Brain pericyte (primary cell): ENCODE measurements around the gene IQCN.

Source experiments
- DNase-seq: peaks from one replicate; pipeline ENCODE4 v3.0.0-alpha.2; 2012; ENCODE audit warnings: low read depth, low spot score

The IQCN gene

DNA sequence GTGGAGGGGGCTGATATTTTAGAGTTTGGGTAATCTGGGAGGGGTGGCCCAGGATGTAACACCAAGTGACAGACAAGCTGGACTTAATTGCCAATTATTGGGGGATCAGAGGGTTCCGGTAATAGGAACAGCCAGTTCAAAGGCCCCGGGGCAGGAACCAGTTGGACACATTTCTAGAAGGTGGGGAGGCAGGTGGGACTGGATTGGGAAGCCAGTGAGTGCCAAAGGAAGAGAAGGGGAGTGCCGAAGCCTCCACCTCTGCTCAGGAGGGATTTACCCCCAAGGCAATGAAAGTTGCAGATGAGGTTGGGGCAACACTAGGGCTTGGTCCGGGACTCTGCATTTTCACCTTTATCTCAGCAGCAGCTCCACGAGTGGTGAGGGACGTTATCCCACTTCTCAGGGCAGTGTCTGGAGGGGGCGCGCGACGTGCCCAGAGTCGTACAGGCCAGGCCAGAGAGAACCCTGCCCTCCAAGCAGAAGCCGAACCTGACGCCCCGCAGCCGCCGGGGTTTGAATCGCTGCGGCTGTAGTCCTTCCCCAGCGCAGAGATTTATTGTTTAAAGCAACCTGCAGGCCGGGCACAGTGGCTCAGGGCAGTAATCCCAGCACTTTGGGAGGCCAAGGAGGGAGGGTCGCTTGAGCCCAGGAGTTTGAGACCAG, 12.9 kb upstream of the IQCN start:
- DNase-seq, result no peak

DNA sequence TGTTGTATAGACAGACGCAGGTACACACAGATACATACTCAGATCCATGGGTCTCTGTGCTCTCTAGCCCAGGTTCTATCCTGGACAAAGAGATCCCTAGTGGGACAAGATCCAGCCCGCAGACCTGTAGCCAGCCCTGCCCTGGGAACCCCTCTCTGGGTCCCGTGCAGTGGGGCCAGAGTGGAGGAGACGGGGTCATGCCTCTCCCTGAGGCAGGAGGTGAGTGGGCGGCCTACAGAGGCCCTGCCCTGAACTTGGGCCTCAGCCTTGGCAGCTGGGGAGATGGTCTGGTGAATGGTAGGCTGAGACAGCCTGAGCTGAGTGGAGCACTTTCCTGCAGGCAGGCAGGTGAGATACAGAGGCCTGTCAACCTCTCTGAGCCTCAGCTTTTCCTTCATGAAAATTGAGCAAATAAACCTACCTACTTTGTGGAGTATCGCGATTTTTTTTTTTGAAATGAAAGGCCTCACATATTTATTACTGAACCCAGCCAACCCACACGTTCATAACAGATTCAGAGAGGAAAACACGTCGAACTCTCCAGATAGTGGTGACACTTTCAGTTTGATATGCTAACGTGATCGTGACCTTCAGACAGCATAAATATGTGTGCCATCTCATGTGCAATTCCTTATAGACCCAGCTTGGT, 10.6 kb upstream of the IQCN start:
- no peak for DNase-seq

DNA sequence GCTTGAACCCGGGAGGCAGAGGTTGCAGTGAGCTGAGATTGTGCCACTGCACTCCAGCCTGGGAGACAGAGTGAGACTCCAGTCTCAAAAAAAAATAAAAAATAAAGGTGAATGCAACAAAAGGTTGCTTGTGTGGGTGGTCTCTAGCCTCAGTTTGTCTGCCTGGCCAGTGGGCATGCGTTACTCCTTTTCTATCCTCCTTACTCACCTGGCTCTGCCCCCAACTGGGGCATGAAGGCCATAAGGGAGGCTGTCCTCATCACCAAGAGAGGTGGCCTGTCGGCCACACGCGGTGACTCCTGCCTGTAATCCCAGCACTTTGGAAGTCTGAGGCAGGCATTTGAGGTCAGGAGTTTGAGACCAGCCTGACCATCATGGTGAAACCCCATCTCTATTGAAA, 9.1 kb upstream of the IQCN start:
- no peak for DNase-seq

DNA sequence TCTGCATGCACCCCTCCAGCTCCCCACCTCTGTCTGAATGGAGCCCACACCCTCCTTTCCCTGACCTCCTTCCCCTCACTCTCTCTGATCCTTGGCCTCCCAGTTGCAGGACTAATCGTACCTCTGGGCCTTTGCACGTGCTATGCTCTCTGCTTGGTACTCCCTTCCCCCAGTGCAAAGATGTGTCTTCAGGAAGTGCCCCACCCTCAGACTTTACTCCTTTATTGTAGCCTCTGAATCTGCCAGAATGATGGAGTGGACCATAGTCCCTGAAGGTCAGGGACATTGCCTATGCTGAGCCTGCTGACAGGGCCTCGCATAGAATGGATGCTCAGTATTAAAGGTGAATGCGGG, 8.5 kb upstream of the IQCN start:
- no peak for DNase-seq

DNA sequence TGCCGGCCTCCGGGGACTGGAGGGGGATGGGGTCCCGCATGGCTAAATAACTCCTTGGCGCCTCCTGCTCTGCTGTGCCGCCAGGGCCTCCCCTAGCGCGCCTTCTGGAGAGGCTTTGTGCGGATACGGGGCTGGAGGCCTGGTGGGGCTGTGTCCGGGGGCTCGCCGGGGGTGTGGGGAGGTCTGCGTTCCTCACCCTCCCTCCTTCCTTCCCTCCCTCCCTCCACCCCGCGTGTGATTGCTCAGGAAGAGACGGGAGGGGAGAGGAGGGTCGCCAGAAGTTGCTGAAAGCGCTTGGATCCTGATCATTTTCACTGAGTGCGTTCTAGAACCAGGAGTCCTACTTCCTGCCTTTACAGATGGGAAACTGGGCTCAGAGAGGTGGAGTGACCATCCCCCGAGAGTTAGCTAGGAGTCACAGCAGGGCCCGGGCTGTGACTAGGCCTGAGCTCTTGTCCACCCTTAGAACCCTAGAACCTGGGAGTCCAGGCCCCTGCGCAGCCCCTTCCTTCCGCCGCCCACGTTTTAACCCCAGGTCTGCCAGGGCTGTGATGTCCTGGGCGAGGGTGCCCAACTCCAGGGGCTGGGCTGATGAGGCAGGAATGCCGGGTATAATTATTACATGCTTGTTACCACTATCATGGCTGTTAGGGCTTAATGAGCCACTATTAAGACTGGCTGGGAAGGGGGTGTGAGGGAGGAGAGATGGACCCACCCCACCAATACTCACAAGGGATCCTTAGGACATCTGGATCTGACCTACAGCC, 8.0 kb upstream of the IQCN start:
- DNase-seq, result no peak

DNA sequence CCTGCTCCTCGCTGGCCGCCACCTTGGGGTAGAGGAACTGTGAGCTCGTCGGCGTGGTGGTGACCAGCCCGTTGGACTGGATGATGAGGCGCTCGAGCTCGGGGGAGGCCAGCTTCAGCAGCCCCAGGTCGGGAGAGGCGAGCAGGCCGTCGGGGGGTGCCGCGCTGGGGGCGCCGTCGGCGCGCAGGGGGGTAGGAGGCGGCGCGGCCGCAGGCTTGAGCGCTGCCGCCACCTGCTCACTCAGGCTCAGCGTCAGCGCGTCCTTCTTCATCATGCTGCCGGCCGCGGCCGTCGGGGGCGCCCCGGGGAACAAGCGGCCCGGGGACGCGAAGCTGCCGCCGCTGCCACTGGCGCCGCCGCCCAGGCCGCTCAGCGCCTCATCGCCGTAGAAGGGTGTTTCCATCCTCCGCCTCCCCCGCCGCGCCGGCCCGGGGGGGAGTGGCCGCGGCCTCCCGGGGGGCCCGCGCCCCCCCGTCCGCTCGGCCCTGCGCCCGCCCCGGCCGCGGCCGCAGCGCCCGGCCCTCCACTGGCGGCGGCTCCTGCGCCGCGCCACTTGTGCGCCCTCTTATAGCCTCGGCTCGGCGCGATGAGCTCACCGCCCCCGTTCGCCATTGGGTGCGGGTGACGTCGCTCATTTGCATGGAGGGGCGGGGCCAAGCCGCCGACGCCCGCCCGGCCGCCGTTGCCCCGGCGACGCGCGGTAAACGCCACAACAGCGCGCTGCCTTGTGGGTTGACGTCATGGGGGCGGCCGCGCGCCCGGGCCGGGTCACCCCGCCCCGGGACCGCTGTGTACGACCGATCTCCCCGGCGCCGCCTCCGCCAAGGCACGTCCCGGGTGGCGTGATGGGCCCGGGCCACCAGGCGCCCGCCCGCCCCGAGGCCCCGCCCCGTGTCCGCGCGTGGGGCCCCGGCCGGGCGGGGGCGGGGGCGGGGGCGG, 7.1 kb upstream of the IQCN start, which contains the start of gene JUND:
Gene JUND, minus strand, starts transcription at position 541 of the 939 bp plus-strand sequence. Its CDS starts 138 bp downstream, at position 403.
- peak; percentile 92 for DNase-seq

DNA sequence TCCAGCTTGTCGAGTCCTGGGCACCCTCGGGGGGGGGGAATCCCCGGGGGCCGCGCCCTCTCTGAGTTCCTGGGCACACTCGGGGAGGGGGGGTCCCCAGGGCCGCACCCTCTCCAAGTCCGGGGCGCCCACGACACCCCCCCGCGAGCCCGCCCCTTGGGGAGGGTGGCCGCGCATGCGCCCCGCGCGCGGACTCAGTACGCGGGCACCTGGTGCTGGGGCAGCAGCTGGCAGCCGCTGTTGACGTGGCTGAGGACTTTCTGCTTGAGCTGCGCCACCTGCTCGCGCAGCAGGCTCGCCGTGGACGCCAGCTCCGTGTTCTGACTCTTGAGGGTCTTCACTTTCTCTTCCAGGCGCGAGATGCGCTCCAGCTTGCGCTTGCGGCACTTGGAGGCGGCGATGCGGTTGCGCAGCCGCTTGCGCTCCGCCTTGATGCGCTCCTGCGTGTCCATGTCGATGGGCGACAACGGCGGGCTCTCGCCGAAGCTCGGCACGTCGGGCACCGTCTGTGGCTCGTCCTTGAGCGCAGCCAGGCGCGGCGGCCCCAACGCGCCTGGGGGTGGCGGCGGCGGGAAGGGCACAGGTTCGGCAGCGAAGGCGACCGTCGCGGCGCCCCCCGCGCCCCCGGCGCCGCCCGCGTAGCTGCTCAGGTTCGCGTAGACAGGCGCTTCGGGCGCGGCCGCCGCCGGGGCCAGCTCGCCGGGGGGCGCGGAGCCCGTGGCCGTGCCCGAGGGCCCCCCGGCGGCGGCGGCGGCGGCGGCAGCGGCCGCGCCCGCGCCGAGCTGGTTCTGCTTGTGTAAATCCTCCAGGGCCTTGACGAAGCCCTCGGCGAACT, 6.2 kb upstream of the IQCN start:
- no peak for DNase-seq

DNA sequence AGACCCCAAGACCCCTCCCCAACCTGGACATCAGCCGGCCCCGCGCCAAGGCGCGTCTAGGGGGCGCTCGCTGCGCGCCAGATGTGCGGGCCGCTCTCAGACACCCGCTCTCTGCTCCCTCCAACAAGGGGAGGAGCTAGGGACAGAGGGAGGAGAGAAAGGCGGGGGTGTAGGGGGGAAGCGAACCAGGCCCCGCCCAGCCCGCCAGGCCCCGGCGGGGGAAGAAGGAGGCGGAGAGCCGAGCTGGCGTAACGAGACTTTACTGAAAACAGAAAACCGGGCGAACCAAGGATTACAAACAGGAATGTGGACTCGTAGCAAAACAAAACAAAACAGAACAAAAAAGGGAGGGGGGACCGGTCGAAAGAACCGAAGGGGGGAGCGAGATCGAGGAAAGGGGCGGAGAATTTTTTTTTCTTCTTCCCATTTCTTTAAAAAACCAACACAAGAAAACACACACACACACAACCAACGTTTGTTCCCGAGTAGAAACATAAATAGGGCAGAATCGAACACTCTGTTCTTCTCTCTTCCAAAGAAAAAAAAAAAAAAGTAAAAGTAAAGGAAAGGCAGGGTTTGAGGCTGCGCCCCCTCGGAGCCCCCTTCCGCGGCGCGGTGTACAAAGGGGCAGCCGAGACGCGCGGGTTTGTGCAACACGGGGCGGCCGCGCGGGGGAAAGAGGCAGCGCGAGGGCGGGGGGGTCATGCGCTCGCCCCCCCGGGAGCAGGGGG, 5.4 kb upstream of the IQCN start:
- peak; percentile 85 for DNase-seq

DNA sequence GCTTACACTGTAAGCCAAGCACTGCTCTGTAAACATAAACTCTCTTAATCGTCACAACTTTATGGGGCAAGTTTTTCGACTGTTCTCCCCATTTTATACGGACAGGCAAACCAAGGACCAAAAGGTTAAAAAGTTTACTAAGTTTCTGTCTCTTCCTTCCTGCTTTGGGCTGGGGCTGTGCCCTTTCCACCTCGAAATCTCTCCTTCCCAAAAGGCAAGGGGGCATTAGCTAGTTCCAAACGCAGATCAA, 4.9 kb upstream of the IQCN start:
- DNase-seq, result no peak

DNA sequence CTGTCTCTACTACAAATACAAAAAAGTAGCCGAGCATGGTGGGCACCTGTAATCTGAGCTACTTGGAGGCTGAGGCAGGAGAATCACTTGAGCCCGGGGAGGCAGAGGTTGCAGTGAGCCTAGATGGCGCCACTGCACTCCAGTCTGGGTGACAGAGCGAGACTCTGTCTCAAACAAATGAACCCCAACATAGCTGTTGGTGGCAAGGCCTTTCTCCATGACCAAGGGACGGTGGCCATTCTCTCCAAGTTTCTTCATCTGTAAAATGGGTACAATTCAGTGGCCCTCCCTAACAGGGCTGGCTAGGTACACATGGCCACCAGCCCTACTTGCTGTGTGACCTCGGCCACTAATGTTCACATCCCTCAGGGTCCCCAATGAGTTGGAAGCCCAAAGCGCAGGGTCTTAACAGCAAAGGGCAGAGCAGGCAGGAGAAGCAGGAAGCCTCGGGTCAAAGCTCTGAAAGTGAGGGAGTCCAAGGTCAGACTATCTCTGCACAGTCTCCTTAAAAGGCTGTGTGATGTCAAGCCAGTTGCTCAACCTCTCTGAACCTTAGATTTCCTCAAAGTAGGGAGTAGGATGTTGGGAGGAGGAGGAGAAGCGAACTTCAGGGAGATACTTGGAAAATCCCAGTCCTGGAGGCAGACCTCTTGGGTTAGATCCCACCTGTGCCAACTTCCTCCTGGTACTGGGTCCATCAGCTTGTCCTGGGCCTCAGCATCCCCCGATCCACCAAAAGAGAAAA, 4.4 kb upstream of the IQCN start:
- no peak for DNase-seq

DNA sequence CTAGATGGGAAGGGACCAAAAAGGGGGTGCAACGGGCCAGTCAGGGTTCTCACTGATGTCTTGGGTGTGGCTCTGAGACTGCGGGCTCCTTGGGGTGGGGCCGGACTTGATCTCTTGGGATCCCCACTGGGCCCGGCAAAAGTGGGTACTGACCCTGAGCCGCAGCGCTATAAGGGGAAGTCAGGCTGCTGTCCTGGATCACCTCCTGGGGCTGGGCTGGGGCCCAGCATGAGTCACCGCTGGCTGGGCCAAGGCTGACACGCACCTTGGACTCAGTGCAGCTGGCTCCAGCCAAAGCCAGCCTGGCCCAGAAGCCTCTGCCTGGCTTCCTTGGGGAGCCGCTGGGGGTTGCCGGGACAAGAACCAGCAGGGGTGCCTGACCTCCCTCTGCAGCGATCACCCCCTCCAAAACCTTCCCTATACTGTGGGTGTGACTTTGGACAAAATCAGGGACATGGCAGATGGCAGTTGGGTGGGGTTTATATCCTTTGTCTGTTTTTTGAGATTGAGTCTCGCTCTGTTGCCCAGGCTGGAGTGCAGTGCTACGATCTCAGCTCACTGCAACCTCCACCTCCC, 617 bp upstream of the IQCN start:
- DNase-seq, result no peak

DNA sequence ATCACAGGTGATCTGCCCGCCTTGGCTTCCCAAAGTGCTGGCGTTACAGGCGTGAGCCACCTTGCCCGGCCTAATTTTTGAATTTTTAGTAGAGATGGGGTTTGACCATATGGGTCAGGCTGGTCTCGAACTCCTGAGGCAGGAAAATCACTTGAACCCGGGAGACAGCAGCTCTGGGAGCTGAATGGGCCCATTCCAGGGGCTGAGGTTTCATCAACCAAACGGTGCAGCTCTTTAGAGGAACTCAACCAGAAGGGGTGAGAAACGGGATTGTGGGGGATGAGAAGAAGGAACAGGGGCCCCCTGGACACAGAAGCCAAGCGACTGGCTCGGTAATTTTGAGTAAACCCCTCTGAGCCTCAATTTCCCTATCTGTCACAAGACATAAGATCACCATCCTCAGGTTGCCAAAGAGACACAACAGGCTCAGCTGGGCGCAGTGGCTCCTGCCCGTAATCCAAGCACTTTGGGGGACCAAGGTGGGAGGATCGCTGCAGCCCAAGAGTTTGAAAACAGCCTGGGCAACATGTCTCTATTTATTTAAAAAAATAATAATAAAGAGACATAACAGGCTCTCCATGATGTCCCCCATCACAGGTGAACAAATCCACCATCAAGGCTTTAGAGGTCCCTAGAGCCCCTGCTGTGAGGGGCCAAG, 562 bp downstream of the IQCN start:
- no peak for DNase-seq

DNA sequence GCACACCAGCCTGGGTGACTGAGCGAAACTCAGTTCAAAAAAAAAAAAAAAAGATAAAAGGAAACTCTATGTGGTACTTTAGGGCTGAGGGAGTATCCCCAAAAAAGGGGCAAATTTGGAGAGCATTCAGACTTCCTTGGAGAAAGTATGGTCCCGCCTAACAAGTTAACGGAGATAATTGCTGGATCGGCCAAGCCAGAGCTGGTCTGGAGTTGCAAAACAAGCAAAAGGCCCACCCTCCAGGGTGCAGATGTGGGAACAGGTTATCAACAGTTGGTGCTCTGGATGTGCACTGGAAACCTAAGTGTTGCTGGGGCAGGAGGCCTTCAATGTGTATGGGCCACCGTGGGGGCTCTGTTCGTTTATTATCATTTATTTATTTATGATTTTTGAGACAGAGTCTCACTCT, 2.8 kb downstream of the IQCN start:
- DNase-seq, result no peak

DNA sequence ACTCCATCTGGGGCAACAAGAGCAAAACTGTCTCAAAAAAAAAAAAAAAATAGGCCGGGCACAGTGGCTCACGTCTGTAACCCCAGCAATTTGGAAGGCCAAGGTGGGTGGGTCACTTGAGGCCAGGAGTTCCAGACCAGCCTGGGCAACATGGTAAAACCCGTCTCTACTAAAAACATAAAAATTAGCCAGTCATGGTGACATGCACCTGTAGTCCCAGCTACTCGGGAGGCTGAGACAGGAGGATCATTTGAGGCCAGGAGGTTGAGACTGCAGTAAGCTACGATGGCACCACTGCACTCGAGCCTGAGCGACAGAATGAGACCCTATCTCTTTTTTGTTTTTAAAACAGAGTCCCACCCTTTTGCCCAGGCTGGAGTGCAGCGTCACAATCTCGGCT, 3.9 kb downstream of the IQCN start:
- DNase-seq, result no peak

DNA sequence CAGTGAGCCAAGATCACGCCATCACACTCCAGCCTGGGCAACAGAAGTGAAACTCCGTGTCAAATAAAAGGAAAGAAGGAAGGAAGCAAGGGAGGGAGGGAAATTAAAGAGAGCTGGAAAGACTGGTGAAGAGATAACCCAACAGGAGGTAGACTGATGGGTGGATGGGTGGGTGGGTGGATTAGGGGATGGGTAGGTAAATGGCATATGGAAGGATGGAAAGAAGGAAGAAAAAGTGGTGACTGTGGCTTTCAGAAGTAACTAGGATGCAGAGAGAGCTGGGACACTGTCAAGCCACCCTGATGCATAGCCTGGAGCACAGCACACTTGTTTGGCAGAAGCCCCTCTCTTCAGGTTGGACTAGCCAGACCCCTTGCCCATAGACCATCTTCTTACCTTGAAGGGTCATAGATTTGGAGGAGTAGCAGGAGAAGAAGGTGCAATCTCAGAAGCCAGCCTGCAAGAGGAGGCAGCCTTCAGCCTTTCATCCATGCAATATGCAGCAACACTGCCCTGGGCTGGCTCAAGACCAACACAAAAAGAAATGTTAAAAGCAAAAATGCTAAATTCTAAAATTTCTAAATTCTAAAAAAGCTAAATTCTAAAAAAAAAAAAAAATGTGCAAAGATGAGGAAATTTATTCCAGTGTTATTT, 5.1 kb downstream of the IQCN start:
- no peak for DNase-seq

DNA sequence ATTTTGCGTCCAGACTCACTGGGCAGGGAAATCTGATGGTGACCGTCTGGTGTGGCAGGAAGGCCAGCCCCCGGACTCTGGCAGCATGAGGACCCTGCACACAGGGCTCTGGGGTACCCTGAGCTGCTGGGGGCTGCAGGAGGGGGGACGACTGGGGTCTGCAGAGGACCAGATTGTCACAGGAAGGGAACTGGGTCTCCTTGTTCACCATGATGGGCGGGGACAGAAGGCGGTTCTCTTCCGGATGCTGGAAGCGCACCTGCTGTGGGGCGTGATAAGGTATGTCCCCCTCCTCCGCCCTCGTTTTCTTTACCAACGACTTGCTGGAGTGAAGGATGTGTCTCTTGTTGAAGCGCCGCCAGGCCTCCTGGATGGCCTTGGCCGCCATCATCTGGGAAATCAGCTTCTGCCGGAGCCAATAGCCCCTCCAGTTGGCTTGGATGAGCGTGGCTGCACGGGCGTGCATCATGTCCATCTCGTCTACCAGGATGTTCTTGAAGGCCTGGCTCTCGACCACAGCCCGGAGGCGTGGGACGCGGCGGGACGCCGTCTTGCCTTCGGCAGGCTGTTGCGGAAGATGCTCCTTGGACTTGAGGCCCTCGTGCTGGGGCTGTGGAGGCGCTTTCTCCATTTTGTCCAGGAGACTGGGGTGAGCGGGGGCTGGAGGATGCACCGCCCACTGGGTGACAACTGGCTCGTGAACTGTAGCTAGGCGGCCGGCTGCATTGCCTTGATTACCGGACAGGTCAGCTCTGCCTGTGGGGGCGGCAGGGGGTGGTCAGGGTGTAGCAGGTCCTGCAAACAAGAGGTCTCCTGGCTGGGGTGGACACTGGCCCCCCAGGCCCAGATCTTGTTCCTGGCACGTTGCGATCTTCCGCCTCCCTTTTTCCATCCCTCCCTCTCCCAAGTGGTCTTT, 7.2 kb downstream of the IQCN start:
- DNase-seq, result no peak

DNA sequence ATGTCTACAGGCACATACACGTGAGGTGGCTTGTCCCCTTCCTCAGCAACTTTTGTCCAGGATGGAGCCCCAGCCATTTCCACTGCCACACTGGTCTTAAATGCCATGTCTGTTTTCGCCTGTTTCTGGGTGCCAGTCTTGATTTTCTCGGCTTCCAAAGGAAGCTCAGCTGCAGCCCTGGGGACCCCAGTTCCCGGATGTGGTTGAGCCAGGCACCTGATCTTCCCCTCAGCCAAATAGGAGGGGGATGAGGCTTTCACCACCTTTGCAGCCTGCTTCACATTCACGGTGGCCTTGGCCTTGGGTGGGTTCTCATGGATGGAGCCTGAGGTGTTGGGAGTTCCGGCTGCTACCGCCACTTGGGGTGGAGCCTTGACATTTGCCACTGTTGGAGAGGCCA, 8.7 kb downstream of the IQCN start:
- no peak for DNase-seq
